T1000 (cell line): Measurements from ENCODE around the gene EVA1A.

ENCODE experiments used
- DNase-seq: peaks from one replicate; lab custom pipeline; 2025; ENCODE audit warnings: mixed read lengths; lab: John Stamatoyannopoulos, UW

EVA1A gene

GRCh38 chr2:75541430-75541829 is 19.3 kb downstream of the EVA1A start:
- DNase-seq: no peak

GRCh38 chr2:75540994-75541393 is 19.7 kb downstream of the EVA1A start:
- DNase-seq: no peak

- DNase-seq: no peak
Measured at GRCh38 chr2:75539955-75540716, 20.6 kb downstream of the EVA1A start.

GRCh38 chr2:75538521-75539490 is 21.9 kb downstream of the EVA1A start:
- no peak for DNase-seq

- no peak for DNase-seq
Measured at GRCh38 chr2:75537658-75538057, 23.1 kb downstream of the EVA1A start.

- no peak for DNase-seq
Measured at GRCh38 chr2:75533135-75533534, 27.6 kb downstream of the EVA1A start.

GRCh38 chr2:75532488-75532887 is 28.3 kb downstream of the EVA1A start:
- DNase-seq: no peak

GRCh38 chr2:75528221-75528977 is 32.3 kb downstream of the EVA1A start:
- peak; percentile 43 for DNase-seq

- no peak for DNase-seq
Measured at GRCh38 chr2:75527676-75528075, 33.1 kb downstream of the EVA1A start.

GRCh38 chr2:75526842-75527241 is 33.9 kb downstream of the EVA1A start:
- no peak for DNase-seq

- DNase-seq: no peak
Measured at GRCh38 chr2:75525434-75526310, 35.1 kb downstream of the EVA1A start.

- DNase-seq: no peak
Measured at GRCh38 chr2:75524276-75524911, 36.3 kb downstream of the EVA1A start.

GRCh38 chr2:75523313-75524275 is 37.1 kb downstream of the EVA1A start:
- peak; percentile 75 for DNase-seq

- DNase-seq: no peak
Measured at GRCh38 chr2:75522543-75523312, 38.0 kb downstream of the EVA1A start.

- DNase-seq: no peak
Measured at GRCh38 chr2:75521225-75521872, 39.4 kb downstream of the EVA1A start.

GRCh38 chr2:75519843-75520242 is 40.9 kb downstream of the EVA1A start:
- no peak for DNase-seq

- no peak for DNase-seq
Measured at GRCh38 chr2:75518638-75519465, 41.9 kb downstream of the EVA1A start.
